Skeletal muscle tissue (tissue), 4 donors: ENCODE data around the gene GRP. TPM values are rescaled to one million over a fixed set of nuclear protein-coding genes. Genes with fewer than 3 reads are reported as not detected.

Experiments used
- H3K27ac ChIP-seq: one replicate; pipeline ENCODE4 v1.7.0; 2013; ENCODE audit warnings: mild to moderate bottlenecking, low read depth, low read length, inconsistent platforms
- H3K27me3 ChIP-seq, 3 donors: one replicate each; pipeline ENCODE4 v1.7.0; 2013; ENCODE audit warnings: low read length in 3 of 3; ENCODE audit not compliant: control insufficient read depth in 3 of 3, insufficient read depth in 3 of 3
- H3K36me3 ChIP-seq, 3 donors: one replicate each; pipeline ENCODE4 v1.7.0; 2013; ENCODE audit warnings: low read length in 3 of 3; ENCODE audit not compliant: control insufficient read depth in 3 of 3, insufficient read depth in 3 of 3
- H3K4me1 ChIP-seq, 3 donors: one replicate each; pipeline ENCODE4 v1.7.0; 2013; ENCODE audit warnings: low read length in 3 of 3, mild to moderate bottlenecking in 3 of 3; ENCODE audit not compliant: control insufficient read depth in 3 of 3, insufficient read depth in 3 of 3
- H3K4me3 ChIP-seq, 3 donors: one replicate each; pipeline ENCODE4 v1.7.0; 2013; ENCODE audit warnings: low read length in 3 of 3
- H3K9ac ChIP-seq, 3 donors: one replicate each; pipeline ENCODE4 v1.7.0; 2013; ENCODE audit warnings: low read length in 3 of 3, mild to moderate bottlenecking in 3 of 3, moderate library complexity in 2 of 3, low read depth in 1 of 3
- H3K9me3 ChIP-seq, 3 donors: one replicate each; pipeline ENCODE4 v1.7.0; 2013; ENCODE audit warnings: low read length in 3 of 3; ENCODE audit not compliant: control insufficient read depth in 3 of 3
- total RNA-seq: library from RNA; depleted of rRNA; stranded (reverse); fragments of >200 nt; gene quantifications from one replicate; pipeline ENCODE4 v1.2.3, GENCODE V29; 2014
- donor health status: Osteomylitis.

The GRP gene
- total RNA-seq, 1 donor from 2014 or later: not detected

DNA sequence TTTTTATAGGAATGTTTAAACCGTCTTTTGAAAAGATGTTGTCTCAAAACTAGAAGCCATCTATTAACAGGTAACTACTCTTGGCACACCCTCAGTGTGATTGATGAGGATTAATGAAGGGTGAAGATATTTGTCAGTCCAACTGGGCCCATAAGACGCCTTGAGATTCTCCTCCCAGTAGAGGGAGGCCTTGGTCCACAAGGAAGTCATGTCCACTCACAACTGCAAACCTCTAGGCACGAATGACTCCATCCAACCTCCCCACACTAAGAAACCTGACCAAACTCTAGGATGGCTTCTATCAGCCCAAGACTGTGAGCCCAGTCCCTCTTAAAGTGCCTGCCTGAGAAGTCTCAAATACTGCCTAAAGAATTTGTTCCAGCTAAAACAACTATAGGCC is 19.2 kb upstream of the GRP start:
- Histone ChIP-seq H3K27me3 (peaks cover 0 to 8% (median 3%) of the 10 kb centered on the region in 3 donors), H3K36me3 (no peaks in the 10 kb centered on the region), H3K4me1 (no peaks in the 10 kb centered on the region), H3K9me3 (no peaks in the 10 kb centered on the region), H3K4me3 (no peak overlapping the region), H3K9ac (no peak overlapping the region), H3K27ac (no peak overlapping the region)

GRCh38 chr18:59202258-59202820 is 17.6 kb upstream of the GRP start:
- Histone ChIP-seq H3K9ac (no peak overlapping the region), H3K36me3 (no peaks in the 10 kb centered on the region), H3K9me3 (no peaks in the 10 kb centered on the region), H3K4me3 (no peak overlapping the region), H3K27me3 (peaks cover 0 to 10% (median 3%) of the 10 kb centered on the region in 3 donors), H3K27ac (no peak overlapping the region), H3K4me1 (no peaks in the 10 kb centered on the region)

GRCh38 chr18:59207506-59207905 is 12.5 kb upstream of the GRP start:
- no peak overlapping the region for H3K9ac ChIP-seq
- H3K4me3 ChIP-seq: no peak overlapping the region
- H3K27ac ChIP-seq: no peak overlapping the region
- H3K27me3 ChIP-seq: peaks cover 0 to 5% (median 2%) of the 10 kb centered on the region in 3 donors
- H3K9me3 ChIP-seq: no peaks in the 10 kb centered on the region
- no peaks in the 10 kb centered on the region for H3K4me1 ChIP-seq
- H3K36me3 ChIP-seq: no peaks in the 10 kb centered on the region

- H3K4me1 ChIP-seq: no peaks in the 10 kb centered on the region
- H3K27ac ChIP-seq: no peak overlapping the region
- no peak overlapping the region for H3K4me3 ChIP-seq
These were observed 11.3 kb upstream of the GRP start for GRCh38 chr18:59208602-59209125.

GRCh38 chr18:59210299-59210698 is 9.7 kb upstream of the GRP start:
- no peaks in the 10 kb centered on the region for H3K9me3 ChIP-seq
- H3K4me1 ChIP-seq: no peaks in the 10 kb centered on the region
- no peak overlapping the region for H3K4me3 ChIP-seq
- peaks cover 3 to 10% (median 4%) of the 10 kb centered on the region in 3 donors for H3K27me3 ChIP-seq
- H3K9ac ChIP-seq: no peak overlapping the region
- H3K36me3 ChIP-seq: no peaks in the 10 kb centered on the region
- H3K27ac ChIP-seq: no peak overlapping the region

More at GRCh38 chr18:59208602-59209125, 11.3 kb upstream of the GRP start:
- no peaks in the 10 kb centered on the region for H3K36me3 ChIP-seq
- peaks cover 0 to 5% (median 2%) of the 10 kb centered on the region in 3 donors for H3K27me3 ChIP-seq
- no peak overlapping the region for H3K9ac ChIP-seq
- no peaks in the 10 kb centered on the region for H3K9me3 ChIP-seq

GRCh38 chr18:59211629-59212028 is 8.3 kb upstream of the GRP start:
- H3K36me3 ChIP-seq: no peaks in the 10 kb centered on the region
- H3K9me3 ChIP-seq: no peaks in the 10 kb centered on the region
- no peak overlapping the region for H3K9ac ChIP-seq
- H3K4me3 ChIP-seq: no peak overlapping the region
- H3K27me3 ChIP-seq: peaks cover 9 to 16% (median 9%) of the 10 kb centered on the region in 3 donors
- H3K27ac ChIP-seq: no peak overlapping the region
- no peaks in the 10 kb centered on the region for H3K4me1 ChIP-seq

GRCh38 chr18:59218018-59218417 is 1.9 kb upstream of the GRP start:
- no peaks in the 10 kb centered on the region for H3K36me3 ChIP-seq
- H3K4me1 ChIP-seq: peaks cover 6 to 11% (median 9%) of the 10 kb centered on the region in 3 donors
- no peaks in the 10 kb centered on the region for H3K9me3 ChIP-seq
- no peak overlapping the region for H3K9ac ChIP-seq
- no peak overlapping the region for H3K27ac ChIP-seq
- no peak overlapping the region for H3K4me3 ChIP-seq
- peaks cover 57 to 63% (median 57%) of the 10 kb centered on the region in 3 donors for H3K27me3 ChIP-seq

- Histone ChIP-seq H3K4me1 (peaks cover 6 to 11% (median 9%) of the 10 kb centered on the region in 3 donors), H3K36me3 (no peaks in the 10 kb centered on the region), H3K9me3 (no peaks in the 10 kb centered on the region), H3K27me3 (peaks cover 53 to 66% (median 59%) of the 10 kb centered on the region in 3 donors), H3K4me3 (peak overlapping the region in 1 of 3 donors; percentile 20), H3K27ac (no peak overlapping the region), H3K9ac (no peak overlapping the region)
These were observed 316 bp downstream of the GRP start for GRCh38 chr18:59220164-59220783.

- Histone ChIP-seq H3K9ac (no peak overlapping the region), H3K27ac (no peak overlapping the region), H3K27me3 (peaks cover 50 to 64% (median 57%) of the 10 kb centered on the region in 3 donors), H3K36me3 (no peaks in the 10 kb centered on the region), H3K9me3 (no peaks in the 10 kb centered on the region), H3K4me3 (peak overlapping the region in 1 of 3 donors; percentile 20), H3K4me1 (peaks cover 6 to 11% (median 9%) of the 10 kb centered on the region in 3 donors)
These were observed 1.1 kb downstream of the GRP start for GRCh38 chr18:59220784-59221765.
